ENCODE data around the gene TEAD1.

DNA sequence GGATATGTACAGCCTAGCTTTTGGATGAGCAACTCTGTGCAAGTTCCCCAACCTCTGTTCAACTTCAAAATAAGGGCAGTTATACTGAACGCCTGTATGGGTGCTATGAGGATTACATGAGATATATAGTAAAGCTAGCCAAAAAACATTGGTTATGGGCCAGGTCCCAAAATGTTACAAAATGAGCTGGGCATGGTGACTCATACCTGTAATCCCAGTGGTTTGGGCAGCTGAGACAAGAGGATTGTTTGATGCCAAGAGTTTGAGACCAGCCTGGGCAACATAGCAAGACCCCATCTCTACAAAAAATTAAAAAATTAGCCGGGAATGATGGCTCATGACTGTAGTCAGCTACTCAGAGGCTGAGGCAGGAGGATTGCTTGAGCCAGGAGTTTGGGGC is 118.4 kb downstream of the TEAD1 start:
- TF ChIP-seq, protein P1, sequence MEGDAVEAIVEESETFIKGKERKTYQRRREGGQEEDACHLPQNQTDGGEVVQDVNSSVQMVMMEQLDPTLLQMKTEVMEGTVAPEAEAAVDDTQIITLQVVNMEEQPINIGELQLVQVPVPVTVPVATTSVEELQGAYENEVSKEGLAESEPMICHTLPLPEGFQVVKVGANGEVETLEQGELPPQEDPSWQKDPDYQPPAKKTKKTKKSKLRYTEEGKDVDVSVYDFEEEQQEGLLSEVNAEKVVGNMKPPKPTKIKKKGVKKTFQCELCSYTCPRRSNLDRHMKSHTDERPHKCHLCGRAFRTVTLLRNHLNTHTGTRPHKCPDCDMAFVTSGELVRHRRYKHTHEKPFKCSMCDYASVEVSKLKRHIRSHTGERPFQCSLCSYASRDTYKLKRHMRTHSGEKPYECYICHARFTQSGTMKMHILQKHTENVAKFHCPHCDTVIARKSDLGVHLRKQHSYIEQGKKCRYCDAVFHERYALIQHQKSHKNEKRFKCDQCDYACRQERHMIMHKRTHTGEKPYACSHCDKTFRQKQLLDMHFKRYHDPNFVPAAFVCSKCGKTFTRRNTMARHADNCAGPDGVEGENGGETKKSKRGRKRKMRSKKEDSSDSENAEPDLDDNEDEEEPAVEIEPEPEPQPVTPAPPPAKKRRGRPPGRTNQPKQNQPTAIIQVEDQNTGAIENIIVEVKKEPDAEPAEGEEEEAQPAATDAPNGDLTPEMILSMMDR (conservative IDR thresholded peaks at IDR 0.05 in 1 of 2, IDR thresholded peaks at IDR 0.05 in 1 of 2; ENCODE audit: low read depth in 1 of 2, low read length in 2 of 2) = no peak
- TF ChIP-seq EZH2 (IDR thresholded peaks at IDR 0.05; ENCODE audit: low read length, missing control alignments) = no peak

Measured in fibroblast of lung (primary cell).